Tibial artery (tissue), 4 donors: ENCODE results near the gene PERM1.
A peak's percentile ranks its signal among the peaks of the same experiment; 100 is the strongest.

Source experiments
- DNase-seq, 2 donors: peaks; one replicate each; pipeline ENCODE4 v3.0.0-alpha.2; 2019
- H3K27ac ChIP-seq, 2 donors: fragments of 200-600 bp; sonication (generic) in 1 of 2; 1 replicate in 1 of 2; 2 replicates in 1 of 2; pipeline ENCODE4 v1.5.1; 2018 to 2019; ENCODE audit warnings: mild to moderate bottlenecking in 1 of 2
- H3K27me3 ChIP-seq, 2 donors: fragments of 200-600 bp; sonication (generic) in 1 of 2; one replicate each; pipeline versions ENCODE4 v1.5.1 to v1.6.0; 2016 to 2019
- H3K36me3 ChIP-seq, 3 donors: fragments of 200-600 bp; sonication (generic) in 2 of 3; one replicate each; pipeline ENCODE4 v1.5.1; 2016 to 2019; ENCODE audit warnings: mild to moderate bottlenecking in 2 of 3
- H3K4me1 ChIP-seq, 4 donors: fragments of 200-600 bp; sonication (generic) in 2 of 4; 1 replicate in 3 of 4; 2 replicates in 1 of 4; pipeline ENCODE4 v1.5.1; 2016 to 2019
- H3K4me3 ChIP-seq, 2 donors: fragments of 200-600 bp; sonication (generic) in 1 of 2; 1 replicate in 1 of 2; 2 replicates in 1 of 2; pipeline ENCODE4 v1.5.1; 2018 to 2019; ENCODE audit warnings: mild to moderate bottlenecking in 2 of 2
- H3K9me3 ChIP-seq, 3 donors: fragments of 200-600 bp; sonication (generic) in 1 of 3; one replicate each; pipeline ENCODE4 v1.5.1; 2016 to 2019
- intact Hi-C: fragments of 100-400 bp; cut with DNase I; formaldehyde crosslinking; loops from one replicate; pipeline ENCODE4 v1.15.0; 2023; ENCODE audit warnings: low total_unique reads
- TF ChIP-seq, protein P1 (sequence below), 2 experiments: fragments of 200-600 bp in 1 of 2; fragments of 450-650 bp in 1 of 2; IDR thresholded peaks; one replicate each; pipeline ENCODE4 v1.5.1; 2017 to 2019; ENCODE audit warnings: antibody characterized with exemption in 2 of 2, mild to moderate bottlenecking in 1 of 2, moderate library complexity in 1 of 2

Gene PERM1

DNA sequence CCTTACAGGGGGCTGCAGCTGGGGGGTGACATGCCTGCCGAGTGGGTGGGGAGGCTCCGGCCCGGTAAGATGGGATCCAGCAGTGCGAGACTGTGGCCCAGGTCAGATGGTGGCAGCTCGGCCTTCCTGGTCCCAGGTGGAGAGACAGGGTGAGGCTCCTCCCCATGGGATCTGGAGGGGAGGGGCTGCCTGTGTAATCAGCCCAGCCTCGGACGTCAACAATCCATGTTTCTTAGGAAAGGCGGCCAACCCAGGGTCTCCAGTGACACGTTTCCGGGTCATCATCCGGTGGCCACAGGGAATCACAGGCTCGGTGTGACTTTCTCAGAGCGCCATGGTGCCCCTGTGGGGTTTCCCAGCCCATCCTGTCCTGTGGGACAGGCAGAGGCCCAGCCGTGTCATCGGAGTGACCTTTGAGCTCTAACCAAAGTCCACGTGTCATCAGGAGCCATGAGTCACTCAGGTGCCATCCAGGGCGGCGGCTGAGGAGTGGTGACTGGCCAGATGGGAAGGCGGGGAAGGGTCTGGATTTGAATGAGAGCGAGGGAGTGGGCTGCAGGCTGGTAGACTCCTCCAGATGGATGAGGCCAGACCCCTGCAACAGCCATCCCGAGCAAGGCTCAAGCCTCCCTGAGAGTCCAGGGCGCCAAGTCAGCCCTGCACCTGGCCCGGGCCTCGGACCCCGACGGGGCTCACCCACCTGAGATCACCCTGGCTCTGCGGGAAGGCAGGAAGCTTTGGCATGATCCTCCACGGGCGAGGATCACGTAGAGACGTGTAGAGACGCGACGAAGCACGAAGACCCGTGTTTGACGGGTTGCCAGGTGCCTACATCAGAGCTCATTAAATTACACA lies 24.6 kb upstream of the PERM1 start:
- Histone ChIP-seq H3K27ac (no peak overlapping the region), H3K4me1 (peaks cover 0 to 23% (median 16%) of the 10 kb centered on the region in 4 donors), H3K9me3 (no peaks in the 10 kb centered on the region), H3K36me3 (peaks cover 0 to 10% (median 0%) of the 10 kb centered on the region in 3 donors), H3K4me3 (no peak overlapping the region), H3K27me3 (peaks cover 0 to 5% of the 10 kb centered on the region in 2 donors)
- intact Hi-C loops = no loop called here
- TF ChIP-seq, protein P1, sequence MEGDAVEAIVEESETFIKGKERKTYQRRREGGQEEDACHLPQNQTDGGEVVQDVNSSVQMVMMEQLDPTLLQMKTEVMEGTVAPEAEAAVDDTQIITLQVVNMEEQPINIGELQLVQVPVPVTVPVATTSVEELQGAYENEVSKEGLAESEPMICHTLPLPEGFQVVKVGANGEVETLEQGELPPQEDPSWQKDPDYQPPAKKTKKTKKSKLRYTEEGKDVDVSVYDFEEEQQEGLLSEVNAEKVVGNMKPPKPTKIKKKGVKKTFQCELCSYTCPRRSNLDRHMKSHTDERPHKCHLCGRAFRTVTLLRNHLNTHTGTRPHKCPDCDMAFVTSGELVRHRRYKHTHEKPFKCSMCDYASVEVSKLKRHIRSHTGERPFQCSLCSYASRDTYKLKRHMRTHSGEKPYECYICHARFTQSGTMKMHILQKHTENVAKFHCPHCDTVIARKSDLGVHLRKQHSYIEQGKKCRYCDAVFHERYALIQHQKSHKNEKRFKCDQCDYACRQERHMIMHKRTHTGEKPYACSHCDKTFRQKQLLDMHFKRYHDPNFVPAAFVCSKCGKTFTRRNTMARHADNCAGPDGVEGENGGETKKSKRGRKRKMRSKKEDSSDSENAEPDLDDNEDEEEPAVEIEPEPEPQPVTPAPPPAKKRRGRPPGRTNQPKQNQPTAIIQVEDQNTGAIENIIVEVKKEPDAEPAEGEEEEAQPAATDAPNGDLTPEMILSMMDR (IDR thresholded peaks at IDR 0.05) = no peak
- DNase-seq = no peak

DNA sequence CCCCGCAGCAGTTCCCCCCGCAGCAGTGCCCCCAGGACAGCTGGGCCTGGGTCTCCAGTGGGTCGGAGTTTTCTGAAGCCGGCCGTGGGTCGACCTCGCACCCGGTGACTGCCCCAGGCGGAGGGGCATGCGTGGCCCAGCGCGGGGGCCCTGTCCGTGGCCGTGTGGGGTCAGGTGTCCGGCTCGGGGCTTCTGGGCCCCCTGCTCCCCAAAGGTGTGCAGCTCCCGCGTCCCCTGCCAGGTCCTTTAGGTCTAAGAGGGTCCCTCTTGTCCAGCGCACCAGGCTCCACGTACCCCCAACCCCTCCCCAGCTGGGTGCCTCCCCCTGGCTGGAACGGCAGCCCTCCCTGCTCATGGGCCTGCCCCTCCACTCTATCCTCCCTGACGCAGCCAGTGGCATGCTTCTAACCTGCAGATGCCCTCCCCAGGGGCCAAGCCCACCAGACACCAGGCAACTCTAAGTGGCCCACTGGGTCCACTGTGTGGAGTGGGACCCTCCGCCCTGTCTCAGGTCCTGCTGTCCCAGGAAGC lies 23.9 kb upstream of the PERM1 start:
- H3K4me3 ChIP-seq = no peak overlapping the region
- peaks cover 0 to 5% of the 10 kb centered on the region in 2 donors for H3K27me3 ChIP-seq
- H3K4me1 ChIP-seq = peaks cover 0 to 30% (median 23%) of the 10 kb centered on the region in 4 donors
- no peak for DNase-seq
- H3K9me3 ChIP-seq = no peaks in the 10 kb centered on the region
- intact Hi-C loops = no loop called here
- TF ChIP-seq, protein P1 (IDR thresholded peaks at IDR 0.05) = no peak
- H3K36me3 ChIP-seq = peaks cover 0 to 10% (median 0%) of the 10 kb centered on the region in 3 donors
- no peak overlapping the region for H3K27ac ChIP-seq

DNA sequence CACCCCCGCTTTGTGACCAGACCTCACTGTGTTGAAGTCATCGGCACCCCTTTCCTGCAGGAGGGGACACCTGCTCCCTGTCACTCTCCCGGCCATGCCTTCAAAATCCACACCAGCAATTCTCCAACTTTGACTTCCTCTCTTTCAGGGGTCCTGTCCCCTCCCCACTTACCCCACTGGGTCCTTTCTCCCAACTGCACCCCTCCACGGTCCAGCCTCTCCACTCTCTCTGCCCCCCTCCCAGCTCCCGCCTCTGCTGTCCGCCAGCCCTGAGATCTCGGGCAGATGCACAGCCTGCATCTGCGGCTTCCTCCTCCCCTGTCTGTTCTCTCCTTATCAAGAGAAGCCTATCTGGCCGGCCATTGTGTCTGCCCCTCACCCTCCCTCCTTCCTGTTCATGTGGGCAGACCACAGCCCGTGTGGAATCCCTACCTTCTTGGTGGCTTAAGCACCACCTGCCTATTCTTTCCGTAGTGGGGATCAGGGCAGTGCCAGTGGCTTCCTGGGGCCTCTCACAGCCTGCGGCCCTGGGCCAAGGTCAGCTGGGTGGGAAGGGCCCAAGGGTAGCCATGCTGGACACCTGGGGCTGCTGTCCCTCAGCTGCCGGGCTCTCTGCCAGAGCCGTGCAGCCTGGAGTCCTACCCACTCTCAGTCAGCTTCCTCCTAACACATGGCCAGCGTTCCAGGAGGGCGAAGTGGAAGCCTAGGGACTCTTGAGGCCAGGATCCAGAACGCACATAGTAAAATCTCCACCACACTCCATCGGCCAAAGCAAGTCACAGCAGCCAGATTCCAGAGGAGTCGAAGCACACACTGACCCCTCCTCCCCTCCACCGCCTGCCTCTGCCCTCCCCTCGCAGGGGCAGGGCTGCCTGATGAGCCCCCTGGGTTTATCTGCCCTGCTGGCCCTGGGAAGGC lies 23.1 kb upstream of the PERM1 start:
- H3K4me1 ChIP-seq = peaks cover 0 to 36% (median 23%) of the 10 kb centered on the region in 4 donors
- peaks cover 0 to 10% (median 0%) of the 10 kb centered on the region in 3 donors for H3K36me3 ChIP-seq
- H3K27ac ChIP-seq = no peak overlapping the region
- no peak overlapping the region for H3K4me3 ChIP-seq
- TF ChIP-seq, protein P1 (IDR thresholded peaks at IDR 0.05) = no peak
- intact Hi-C loops = no loop called here
- H3K27me3 ChIP-seq = peaks cover 0 to 5% of the 10 kb centered on the region in 2 donors
- peak in 1 of 2 donors; percentile 29 for DNase-seq
- H3K9me3 ChIP-seq = no peaks in the 10 kb centered on the region

- Histone ChIP-seq H3K4me3 (no peak overlapping the region), H3K27ac (no peak overlapping the region), H3K4me1 (peaks cover 0 to 41% (median 23%) of the 10 kb centered on the region in 4 donors), H3K9me3 (no peaks in the 10 kb centered on the region), H3K27me3 (peaks cover 0 to 5% of the 10 kb centered on the region in 2 donors), H3K36me3 (peaks cover 0 to 10% (median 0%) of the 10 kb centered on the region in 3 donors)
- TF ChIP-seq, protein P1 (IDR thresholded peaks at IDR 0.05) = no peak
- intact Hi-C loops = no loop called here
- no peak for DNase-seq
Measured at GRCh38 chr1:1004420-1004779, 22.5 kb upstream of the PERM1 start.

DNA sequence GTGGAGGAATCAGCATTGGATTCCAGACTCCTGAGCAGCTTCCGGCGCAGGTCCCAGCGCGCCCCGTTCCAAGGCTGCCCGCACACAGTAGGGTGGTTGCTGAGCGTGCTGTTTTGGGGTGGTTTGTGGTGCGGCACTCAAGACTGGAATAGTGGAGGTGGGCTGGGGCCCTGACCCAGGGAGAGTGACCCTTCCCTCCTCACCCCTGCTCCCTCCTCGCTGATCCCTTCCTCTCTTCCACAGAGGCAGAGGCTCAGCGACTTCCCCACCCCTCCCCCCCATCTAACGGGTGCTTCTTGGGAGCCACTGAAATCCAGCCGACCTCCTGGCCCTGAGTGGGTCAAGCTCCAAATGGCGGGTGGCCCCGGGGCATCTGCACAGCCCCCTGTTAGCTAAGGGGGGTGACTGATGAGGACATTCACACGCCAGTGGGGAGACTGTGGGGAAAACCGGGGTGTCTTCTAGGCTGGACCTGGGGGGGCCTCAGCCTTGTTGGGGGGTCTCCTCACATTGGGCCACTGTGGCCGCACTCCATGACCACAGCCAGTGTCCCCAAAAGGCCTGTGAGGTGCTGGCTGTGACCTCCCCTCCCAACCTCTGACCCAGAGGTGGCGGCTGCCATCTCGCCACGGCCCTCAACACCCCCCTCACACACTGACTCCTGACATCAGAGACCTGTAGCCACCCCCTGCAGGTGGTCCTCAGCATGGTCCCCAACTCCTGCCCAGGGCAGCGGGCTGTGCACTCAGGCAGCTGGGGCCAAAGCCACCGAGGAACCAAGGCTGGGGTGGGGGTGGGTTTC lies 21.9 kb upstream of the PERM1 start:
- Histone ChIP-seq H3K4me1 (peaks cover 0 to 46% (median 23%) of the 10 kb centered on the region in 4 donors), H3K27ac (no peak overlapping the region), H3K36me3 (peaks cover 0 to 10% (median 0%) of the 10 kb centered on the region in 3 donors), H3K4me3 (no peak overlapping the region), H3K27me3 (peaks cover 0 to 5% of the 10 kb centered on the region in 2 donors), H3K9me3 (no peaks in the 10 kb centered on the region)
- TF ChIP-seq, protein P1 (IDR thresholded peaks at IDR 0.05) = no peak
- no peak for DNase-seq
- intact Hi-C loops = no loop called here
